Middle frontal gyrus (tissue), 1 donor: ENCODE results near the gene TMEM92.

ENCODE experiments used
- DNase-seq: peaks from one replicate; pipeline ENCODE4 v3.0.0-alpha.2; 2015; ENCODE audit warnings: low spot score; ENCODE audit errors: extremely low spot score

TMEM92 gene

DNA sequence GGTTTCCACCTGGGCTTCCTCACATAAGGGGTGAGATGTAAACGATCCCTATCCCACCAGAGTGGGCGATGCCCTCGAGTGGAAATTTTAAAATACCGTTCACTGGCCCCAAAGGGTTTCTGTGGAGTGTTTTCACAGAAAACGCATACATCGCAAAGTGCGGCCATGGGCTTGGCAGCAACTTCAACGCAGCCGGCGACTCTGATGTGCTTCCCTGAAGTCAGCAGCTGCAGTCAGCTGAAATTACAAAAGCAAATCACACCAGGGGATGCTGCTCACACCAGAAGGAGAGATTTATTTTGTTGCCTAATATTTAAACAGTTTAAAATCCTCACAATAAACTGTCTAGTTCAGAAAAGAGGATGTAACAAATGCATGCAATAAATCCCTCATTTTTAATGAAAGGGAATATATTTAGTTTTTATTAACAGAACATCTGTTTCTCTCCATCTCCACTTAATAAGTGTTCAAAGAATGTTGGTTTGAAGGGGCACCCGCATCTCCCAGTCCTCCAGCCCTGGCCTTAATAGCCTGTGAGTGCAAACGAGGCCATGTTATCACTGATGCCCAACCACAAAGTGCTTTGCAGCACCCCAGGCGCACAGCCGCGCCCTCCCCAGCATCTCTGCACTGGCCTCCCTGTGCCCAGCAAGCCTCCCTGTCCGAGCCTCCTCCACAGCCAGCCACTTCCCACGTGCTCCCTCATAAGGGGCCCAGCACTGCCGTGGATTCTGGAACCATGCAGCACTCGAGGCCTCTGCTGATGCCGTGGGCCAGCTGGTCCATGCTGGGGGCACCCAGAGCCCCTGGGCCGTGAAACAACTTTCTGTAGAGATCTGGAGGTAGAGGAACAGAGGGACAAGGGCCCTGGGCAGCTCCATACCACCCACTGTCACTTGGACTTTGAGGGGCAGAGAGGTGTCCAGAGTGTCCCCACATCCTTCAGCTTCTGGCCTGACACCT lies 54.4 kb downstream of the TMEM92 start:
- DNase-seq: no peak

DNA sequence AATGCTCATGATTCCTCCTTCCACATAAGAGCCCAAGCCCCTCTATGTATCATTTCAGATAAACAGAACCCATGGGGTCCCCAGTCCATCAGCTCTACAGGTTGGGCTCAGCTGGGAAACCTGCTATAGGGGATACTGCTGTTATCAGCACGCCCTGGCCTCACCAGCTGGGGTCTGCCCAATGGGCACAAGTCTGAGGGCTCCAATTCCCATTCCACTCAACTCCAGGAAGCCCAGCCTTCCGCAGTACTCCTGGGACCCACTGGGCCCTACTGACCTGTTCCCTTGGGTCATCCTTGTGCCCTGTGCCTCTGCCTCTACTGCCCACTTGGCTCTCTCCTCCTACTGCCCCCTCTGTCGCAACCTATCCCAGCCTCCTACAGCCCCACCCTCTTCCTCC lies 55.5 kb downstream of the TMEM92 start:
- no peak for DNase-seq

DNA sequence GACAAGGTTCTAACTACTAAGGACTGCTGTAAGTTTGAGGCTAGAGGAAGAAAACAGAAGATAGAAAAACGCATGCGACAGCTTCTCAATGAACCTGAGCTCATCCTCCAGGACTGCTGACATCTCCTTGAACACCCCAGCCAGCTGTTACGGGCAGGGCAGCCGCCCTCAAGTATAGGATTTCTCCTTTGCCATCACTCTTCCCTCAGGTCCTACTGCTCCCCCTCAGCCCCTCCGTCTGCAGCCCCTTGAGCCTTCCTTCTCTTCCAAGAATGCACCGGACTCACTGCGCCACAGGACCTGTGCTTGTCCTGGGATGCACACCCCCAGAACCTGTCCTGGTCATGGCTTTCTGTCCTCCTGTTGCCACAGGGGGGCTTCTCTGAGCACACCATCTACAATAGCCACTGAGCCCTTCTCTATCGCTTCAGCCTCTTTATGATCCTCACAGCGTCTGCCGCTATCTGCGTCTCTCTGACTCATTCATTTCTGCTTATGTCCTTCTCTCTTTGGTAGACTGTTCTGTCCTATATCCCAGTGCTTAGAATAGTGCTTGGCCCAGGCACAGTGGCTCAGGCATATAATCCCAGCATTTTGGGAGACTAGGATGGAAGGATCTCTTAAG lies 56.0 kb downstream of the TMEM92 start:
- no peak for DNase-seq
